Measurements from ENCODE around the gene GUCY2D. TPM values are rescaled to one million over a fixed set of nuclear protein-coding genes. Genes with fewer than 3 reads are reported as not detected.
A peak's percentile ranks its signal among the peaks of the same experiment; 100 is the strongest.
"Not testable (repeated sequence)": the region's sequence is repeated elsewhere in the genome, so short reads cannot be mapped to it uniquely, and the experiment has no call there.

Gene GUCY2D
- polyA plus RNA-seq, 3 donors from 2014 or later = not detected

- Mint-ChIP-seq H3K4me3 (no peak overlapping the region), H3K27ac (no peak overlapping the region), H3K36me3 (no peaks in the 10 kb centered on the region), H3K9me3 (no peaks in the 10 kb centered on the region), H3K27me3 (ENCODE audit: low read depth in 3 of 3) (peaks cover 3 to 4% (median 3%) of the 10 kb centered on the region in 3 donors), H3K4me1 (no peaks in the 10 kb centered on the region)
- DNase-seq = no peak
Measured at GRCh38 chr17:8048236-8048635, 45.8 kb downstream of the GUCY2D start.

DNA sequence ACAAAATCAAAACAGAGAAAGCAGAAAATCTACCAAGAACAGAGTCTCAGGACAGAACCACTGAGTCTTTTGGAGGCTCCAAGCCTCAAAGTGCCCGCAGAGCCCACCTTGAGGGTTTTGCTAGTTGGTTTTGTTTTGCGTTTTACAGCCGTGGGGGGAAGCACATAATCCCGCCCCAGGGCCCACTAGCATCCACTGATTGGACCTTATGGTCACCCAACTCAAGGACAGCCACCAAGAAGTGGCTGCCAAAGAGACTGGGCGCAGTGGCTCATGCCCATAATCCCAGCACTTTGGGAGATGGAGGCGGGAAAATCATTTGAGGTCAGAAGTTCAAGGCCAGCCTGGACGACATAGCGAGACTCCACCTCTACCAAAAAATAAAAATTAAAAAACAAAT is 46.3 kb downstream of the GUCY2D start:
- Mint-ChIP-seq H3K4me1 (peaks cover under 1 to 2% of the 10 kb centered on the region in 2 donors), H3K9me3 (no peaks in the 10 kb centered on the region), H3K36me3 (no peaks in the 10 kb centered on the region), H3K27ac (peak overlapping the region in 1 of 6 donors; percentile 49), H3K27me3 (ENCODE audit: low read depth in 3 of 3) (peaks cover 3 to 4% (median 3%) of the 10 kb centered on the region in 3 donors), H3K4me3 (no peak overlapping the region)
- DNase-seq = no peak

DNA sequence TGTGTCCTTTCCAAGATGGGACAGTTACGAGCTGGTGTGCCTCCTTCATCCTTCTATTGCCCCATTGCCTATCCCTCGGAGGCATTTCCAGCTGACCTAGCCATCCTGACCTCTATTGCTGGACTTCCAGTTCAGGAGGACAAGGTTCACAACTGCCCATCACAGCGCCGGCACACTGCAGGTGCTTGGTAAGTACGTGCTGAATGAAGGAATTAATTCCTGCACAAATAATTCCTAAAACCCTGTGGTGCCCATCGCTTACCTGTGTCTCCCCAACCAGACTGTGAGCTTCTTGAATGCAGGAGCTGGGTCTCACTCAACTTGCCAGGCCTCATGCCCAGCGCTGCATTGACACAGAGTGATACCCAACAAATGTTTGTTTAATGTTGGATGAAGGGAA is 49.4 kb downstream of the GUCY2D start:
- Mint-ChIP-seq H3K27me3 (ENCODE audit: low read depth in 3 of 3) (peaks cover 0 to 5% (median 0%) of the 10 kb centered on the region in 3 donors), H3K4me1 (peaks cover 23 to 29% of the 10 kb centered on the region in 2 donors), H3K9me3 (no peaks in the 10 kb centered on the region), H3K4me3 (no peak overlapping the region), H3K27ac (no peak overlapping the region), H3K36me3 (no peaks in the 10 kb centered on the region)
- no peak for DNase-seq

GRCh38 chr17:8052256-8053252 is 50.1 kb downstream of the GUCY2D start:
- Mint-ChIP-seq H3K27ac (no peak overlapping the region), H3K9me3 (no peaks in the 10 kb centered on the region), H3K4me3 (no peak overlapping the region), H3K36me3 (no peaks in the 10 kb centered on the region), H3K27me3 (ENCODE audit: low read depth in 3 of 3) (peaks cover 0 to 5% (median under 1%) of the 10 kb centered on the region in 3 donors), H3K4me1 (peaks cover 30 to 36% of the 10 kb centered on the region in 2 donors)
- DNase-seq = no peak

GRCh38 chr17:8053600-8053999 is 51.2 kb downstream of the GUCY2D start:
- H3K27me3 Mint-ChIP-seq (ENCODE audit: low read depth in 3 of 3) = peaks cover 0 to 5% (median 4%) of the 10 kb centered on the region in 3 donors
- no peak for DNase-seq
- no peak overlapping the region for H3K27ac Mint-ChIP-seq
- H3K36me3 Mint-ChIP-seq = no peaks in the 10 kb centered on the region
- H3K4me1 Mint-ChIP-seq = peaks cover 31 to 40% of the 10 kb centered on the region in 2 donors
- H3K4me3 Mint-ChIP-seq = no peak overlapping the region
- no peaks in the 10 kb centered on the region for H3K9me3 Mint-ChIP-seq

DNA sequence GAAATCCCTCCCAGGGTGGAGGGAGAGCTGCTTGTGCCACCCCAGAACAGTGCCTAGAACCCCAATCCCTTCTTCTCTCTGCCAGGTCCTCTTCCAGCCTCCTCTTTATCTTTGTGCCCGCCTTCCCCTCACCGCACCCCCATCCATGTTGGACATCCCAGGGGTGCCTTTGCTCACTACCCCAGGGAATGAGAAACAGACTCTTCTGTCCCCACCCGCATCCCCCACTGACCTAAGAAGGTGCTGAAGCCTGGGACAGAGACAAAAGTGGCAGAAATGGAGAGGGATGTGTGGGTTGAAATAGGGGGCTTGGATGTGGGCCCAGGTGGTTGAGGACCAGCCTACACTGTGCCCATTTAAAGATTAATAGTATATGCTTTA is 53.4 kb downstream of the GUCY2D start:
- H3K36me3 Mint-ChIP-seq = no peaks in the 10 kb centered on the region
- peak overlapping the region; percentile 70 to 75 (median 72) for H3K4me3 Mint-ChIP-seq
- H3K27me3 Mint-ChIP-seq (ENCODE audit: low read depth in 3 of 3) = peaks cover 3 to 18% (median 13%) of the 10 kb centered on the region in 3 donors
- H3K27ac Mint-ChIP-seq = peak overlapping the region; percentile 77 to 91 (median 87)
- no peaks in the 10 kb centered on the region for H3K9me3 Mint-ChIP-seq
- no peak for DNase-seq
- H3K4me1 Mint-ChIP-seq = peaks cover 31 to 40% of the 10 kb centered on the region in 2 donors

DNA sequence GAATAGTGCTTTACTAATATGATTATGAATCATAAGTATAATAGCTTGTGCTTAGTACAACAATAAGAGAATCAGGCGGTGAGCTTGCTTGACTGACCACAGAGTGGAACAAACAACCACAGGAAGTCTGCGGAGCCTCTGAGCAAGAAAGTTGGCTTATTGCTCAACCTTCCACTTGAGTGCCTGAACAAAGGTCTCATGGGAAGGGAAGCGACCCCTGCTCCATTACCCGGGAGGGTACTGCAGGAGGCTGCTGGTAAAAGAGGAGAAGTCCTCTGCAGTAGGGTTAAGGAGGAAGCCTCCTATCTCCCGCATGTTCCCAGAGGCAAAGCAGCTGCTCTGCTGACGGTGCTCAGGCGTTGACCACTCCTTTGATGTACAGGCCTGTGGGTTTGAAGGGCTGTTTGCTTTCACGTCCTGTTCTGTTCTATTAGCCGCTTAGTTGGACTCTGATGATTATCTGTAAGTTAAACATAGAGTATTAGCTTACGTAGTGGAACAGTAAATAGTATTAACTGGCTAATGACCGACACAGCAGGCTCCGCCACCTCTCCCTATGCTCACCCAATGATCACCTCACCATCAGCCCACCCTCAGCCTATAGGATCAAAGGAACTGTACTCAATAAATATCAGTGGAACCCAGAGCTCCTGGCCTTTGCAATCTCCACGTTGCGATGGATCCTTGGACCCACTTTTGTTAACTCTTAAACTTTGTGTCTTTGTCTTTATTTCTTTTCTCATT is 54.0 kb downstream of the GUCY2D start:
- Mint-ChIP-seq H3K4me1 (peaks cover 31 to 40% of the 10 kb centered on the region in 2 donors), H3K27ac (peak overlapping the region; percentile 77 to 91 (median 87)), H3K9me3 (no peaks in the 10 kb centered on the region), H3K27me3 (ENCODE audit: low read depth in 3 of 3) (peaks cover 3 to 18% (median 17%) of the 10 kb centered on the region in 3 donors), H3K36me3 (no peaks in the 10 kb centered on the region), H3K4me3 (peak overlapping the region; percentile 70 to 75 (median 72))
- peak; percentile 67 to 76 (median 70) for DNase-seq

GRCh38 chr17:8056976-8057625 is 54.7 kb downstream of the GUCY2D start:
- Mint-ChIP-seq H3K27me3 (ENCODE audit: low read depth in 3 of 3) (peaks cover 7 to 20% (median 16%) of the 10 kb centered on the region in 3 donors), H3K9me3 (no peaks in the 10 kb centered on the region), H3K27ac (peak overlapping the region in 4 of 6 donors; percentile 65 to 87 (median 82)), H3K4me1 (peaks cover 31 to 40% of the 10 kb centered on the region in 2 donors), H3K36me3 (no peaks in the 10 kb centered on the region), H3K4me3 (peak overlapping the region; percentile 50 to 75 (median 70))
- DNase-seq = no peak

DNA sequence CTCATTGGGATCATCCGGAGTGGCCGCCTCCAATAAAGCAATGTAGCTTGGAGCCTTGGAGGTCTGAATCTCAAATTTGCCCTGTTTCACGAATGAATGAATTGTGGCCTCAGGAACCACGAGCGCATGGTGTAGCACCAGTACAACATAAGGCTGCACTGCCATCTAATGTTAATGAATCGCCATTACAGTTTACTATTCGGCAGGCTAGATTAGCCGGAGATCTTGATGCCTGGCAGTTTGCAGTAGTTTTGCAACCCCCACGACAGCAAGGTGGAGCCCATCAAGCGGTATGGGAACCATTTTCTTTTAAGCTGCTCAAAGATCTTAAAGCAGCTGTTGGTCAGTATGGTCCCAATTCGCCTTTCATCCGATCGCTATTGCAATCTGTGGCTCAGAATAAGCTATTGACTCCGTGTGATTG is 55.3 kb downstream of the GUCY2D start:
- Mint-ChIP-seq H3K4me3 (peak overlapping the region; percentile 29 to 72 (median 52)), H3K27ac (no peak overlapping the region), H3K4me1 (peaks cover 31 to 40% of the 10 kb centered on the region in 2 donors), H3K36me3 (no peaks in the 10 kb centered on the region), H3K9me3 (no peaks in the 10 kb centered on the region), H3K27me3 (ENCODE audit: low read depth in 3 of 3) (peaks cover 7 to 24% (median 16%) of the 10 kb centered on the region in 3 donors)
- DNase-seq = peak; percentile 70 to 73 (median 72)

DNA sequence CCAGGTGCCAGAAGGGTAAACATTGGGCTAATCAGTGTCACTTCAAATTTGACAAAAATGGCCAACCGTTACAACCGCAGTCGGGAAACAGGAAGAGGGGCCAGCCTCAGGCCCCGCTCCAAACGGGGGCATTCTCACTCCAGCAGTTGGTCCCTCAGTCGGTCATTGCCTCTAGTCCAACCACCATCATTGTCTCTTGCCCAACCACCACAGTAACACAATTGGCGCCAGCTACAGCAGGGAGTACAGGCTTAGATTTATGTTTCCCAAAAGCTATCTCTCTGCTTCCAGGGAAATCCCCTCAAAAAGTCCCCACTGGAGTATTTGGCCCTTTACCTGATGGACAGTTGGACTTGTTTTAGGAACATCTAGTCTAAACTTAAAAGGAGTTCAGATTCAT is 56.7 kb downstream of the GUCY2D start:
- no peaks in the 10 kb centered on the region for H3K9me3 Mint-ChIP-seq
- H3K4me3 Mint-ChIP-seq = no peak overlapping the region
- no peak overlapping the region for H3K27ac Mint-ChIP-seq
- no peak for DNase-seq
- H3K27me3 Mint-ChIP-seq (ENCODE audit: low read depth in 3 of 3) = peaks cover 11 to 30% (median 20%) of the 10 kb centered on the region in 3 donors
- H3K36me3 Mint-ChIP-seq = no peaks in the 10 kb centered on the region
- H3K4me1 Mint-ChIP-seq = peaks cover 30 to 35% of the 10 kb centered on the region in 2 donors

GRCh38 chr17:8060274-8060673 is 57.9 kb downstream of the GUCY2D start:
- H3K4me3 Mint-ChIP-seq = no peak overlapping the region

DNA sequence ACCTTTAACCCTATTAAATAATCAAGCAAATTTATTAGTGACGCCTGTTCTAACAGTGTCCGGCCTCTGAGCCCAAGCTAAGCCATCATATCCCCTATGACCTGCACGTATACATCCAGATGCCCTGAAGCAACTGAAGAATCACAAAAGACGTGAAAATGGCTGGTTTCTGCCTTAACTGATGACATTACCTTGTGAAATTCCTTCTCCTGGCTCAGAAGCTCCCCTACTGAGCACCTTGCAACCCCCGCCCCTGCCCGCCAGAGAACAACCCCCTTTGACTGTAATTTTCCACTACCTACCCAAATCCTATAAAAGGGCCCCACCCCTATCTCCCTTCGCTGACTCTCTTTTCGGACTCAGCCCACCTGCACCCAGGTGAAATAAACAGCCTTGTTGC is 59.4 kb downstream of the GUCY2D start:
- H3K36me3 Mint-ChIP-seq, H3K9me3 Mint-ChIP-seq, H3K27ac Mint-ChIP-seq, DNase-seq, H3K4me3 Mint-ChIP-seq: not testable (repeated sequence)
- Mint-ChIP-seq H3K4me1 (peaks cover 8 to 11% of the 10 kb centered on the region in 2 donors), H3K27me3 (ENCODE audit: low read depth in 3 of 3) (peaks cover 14 to 30% (median 19%) of the 10 kb centered on the region in 3 donors)

More at GRCh38 chr17:8060274-8060673, 57.9 kb downstream of the GUCY2D start:
- H3K27me3 Mint-ChIP-seq (ENCODE audit: low read depth in 3 of 3) = peaks cover 11 to 30% (median 20%) of the 10 kb centered on the region in 3 donors
- H3K36me3 Mint-ChIP-seq = no peaks in the 10 kb centered on the region
- DNase-seq = peak; percentile 62 to 71 (median 66)
- no peaks in the 10 kb centered on the region for H3K9me3 Mint-ChIP-seq
- peaks cover 24 to 27% of the 10 kb centered on the region in 2 donors for H3K4me1 Mint-ChIP-seq
- no peak overlapping the region for H3K27ac Mint-ChIP-seq

DNA sequence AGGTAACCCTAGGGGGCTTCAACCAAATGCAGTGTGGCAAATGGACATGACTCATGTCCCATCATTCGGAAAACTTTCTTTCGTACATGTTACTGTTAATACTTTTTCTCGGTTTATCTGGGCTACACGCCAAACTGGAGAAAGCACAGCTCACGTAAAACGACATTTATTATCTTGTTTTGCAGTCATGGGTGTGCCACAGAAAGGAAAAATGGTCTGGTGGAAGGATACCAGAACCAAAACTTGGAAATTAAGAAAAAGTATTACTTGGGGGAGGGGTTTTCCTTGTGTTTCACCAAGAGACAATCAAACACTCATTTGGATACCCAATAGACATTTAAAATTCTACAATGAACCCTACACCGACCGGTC is 60.0 kb downstream of the GUCY2D start:
- H3K4me1 Mint-ChIP-seq = peaks cover 3 to 6% of the 10 kb centered on the region in 2 donors
- H3K9me3 Mint-ChIP-seq = no peaks in the 10 kb centered on the region
- DNase-seq = no peak
- no peaks in the 10 kb centered on the region for H3K36me3 Mint-ChIP-seq
- peaks cover 14 to 30% (median 19%) of the 10 kb centered on the region in 3 donors for H3K27me3 Mint-ChIP-seq (ENCODE audit: low read depth in 3 of 3)
- H3K27ac Mint-ChIP-seq = no peak overlapping the region
- no peak overlapping the region for H3K4me3 Mint-ChIP-seq

Measured in immature natural killer cell (primary cell).